GM12878 (cell line): ENCODE data around the gene TTC23.

Experiments used
- BRCA1 ChIP-seq: IDR thresholded peaks from 2 replicates; pipeline ENCODE4 v1.6.1; 2011; ENCODE audit warnings: low read depth, low read length, improper control_type of control experiment
- EZH2 ChIP-seq: IDR thresholded peaks from 2 replicates; pipeline ENCODE4 v1.6.1; 2012; ENCODE audit warnings: low read depth, mild to moderate bottlenecking, control low read depth, inconsistent platforms, low read length, borderline replicate concordance; ENCODE audit not compliant: control insufficient read depth
- KDM1A ChIP-seq: fragments of 200-600 bp; sonication (generic); IDR thresholded peaks from 2 replicates; pipeline ENCODE4 v1.6.1; 2016; ENCODE audit warnings: borderline replicate concordance
- RFX5 ChIP-seq: IDR thresholded peaks from 2 replicates; pipeline ENCODE4 v1.6.1; 2011; ENCODE audit warnings: low read depth, low read length, improper control_type of control experiment
- TCF12 ChIP-seq: IDR thresholded peaks from 2 replicates; pipeline ENCODE4 v1.6.1; 2011; ENCODE audit warnings: low read depth, mild to moderate bottlenecking, low read length
- ZNF217 ChIP-seq: fragments of 450-650 bp; IDR thresholded peaks from 2 replicates; pipeline ENCODE4 v1.6.1; 2017; ENCODE audit warnings: antibody characterized with exemption, mild to moderate bottlenecking
- ZNF274 ChIP-seq: IDR thresholded peaks from one replicate; pipeline ENCODE4 v1.8.0; 2011; ENCODE audit not compliant: insufficient read length, insufficient read depth
- TF ChIP-seq, protein P1 (sequence below), 3 experiments: IDR thresholded peaks in 2 of 3; conservative IDR thresholded peaks in 1 of 3; 2 replicates each; pipeline ENCODE4 v1.5.1; 2011; ENCODE audit warnings: low read depth in 3 of 3, low read length in 3 of 3, mild to moderate bottlenecking in 3 of 3, control low read depth in 2 of 3, moderate library complexity in 2 of 3, inconsistent platforms in 1 of 3, mixed read lengths in 1 of 3; ENCODE audit not compliant: control insufficient read depth in 2 of 3, insufficient read depth in 1 of 3; ENCODE audit errors: extremely low read depth in 1 of 3
- TF ChIP-seq, protein P2 (sequence below): IDR thresholded peaks from 2 replicates; pipeline ENCODE4 v1.6.1; 2012; ENCODE audit warnings: low read depth, low read length, improper control_type of control experiment
- TF ChIP-seq, protein P3 (sequence below): fragments of 450-650 bp; IDR thresholded peaks from 2 replicates; pipeline ENCODE4 v1.6.1; 2017; ENCODE audit warnings: antibody characterized with exemption, mild to moderate bottlenecking, moderate library complexity
- TF ChIP-seq, protein P4 (sequence below): fragments of 450-650 bp; formaldehyde crosslinking; IDR thresholded peaks from 2 replicates; pipeline ENCODE4 v1.4.0; 2020; ENCODE audit warnings: mild to moderate bottlenecking, moderate library complexity

DNA sequence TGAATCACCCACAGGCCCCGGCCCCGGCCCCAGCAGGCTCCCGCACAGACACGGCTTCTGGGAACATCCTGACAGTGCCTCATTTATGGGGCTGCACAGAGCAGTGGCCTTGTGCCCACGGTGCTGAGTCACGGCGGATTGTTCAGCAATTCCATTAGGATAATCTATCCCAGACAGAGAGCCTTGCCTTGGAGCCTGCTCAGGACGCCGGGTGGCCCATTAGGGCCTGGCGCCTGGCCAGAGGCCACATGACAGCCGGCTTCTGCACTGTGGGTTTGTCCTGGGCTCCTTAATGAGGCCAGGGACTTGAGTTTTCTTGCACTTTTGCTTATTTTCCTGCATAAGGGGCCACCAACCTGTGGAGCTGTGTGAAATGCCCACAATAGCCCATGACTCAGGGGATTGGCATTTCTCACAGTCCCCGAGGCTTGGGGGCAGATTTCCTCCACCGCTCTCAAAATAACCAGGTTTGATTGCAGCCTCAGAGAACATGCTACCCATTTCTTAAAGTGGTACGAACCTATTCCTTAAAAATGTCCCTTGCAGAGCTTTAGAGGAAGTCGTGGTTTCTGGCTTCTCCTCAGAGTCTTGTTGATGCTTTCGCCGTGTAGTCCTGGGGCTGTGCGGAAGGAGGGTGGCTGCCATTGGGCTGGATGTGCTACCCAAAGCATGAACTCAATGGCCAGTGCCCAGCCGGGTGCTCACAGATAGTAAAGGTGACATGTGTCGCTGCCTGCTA lies 125.5 kb downstream of the TTC23 start:
- TF ChIP-seq, protein P1, sequence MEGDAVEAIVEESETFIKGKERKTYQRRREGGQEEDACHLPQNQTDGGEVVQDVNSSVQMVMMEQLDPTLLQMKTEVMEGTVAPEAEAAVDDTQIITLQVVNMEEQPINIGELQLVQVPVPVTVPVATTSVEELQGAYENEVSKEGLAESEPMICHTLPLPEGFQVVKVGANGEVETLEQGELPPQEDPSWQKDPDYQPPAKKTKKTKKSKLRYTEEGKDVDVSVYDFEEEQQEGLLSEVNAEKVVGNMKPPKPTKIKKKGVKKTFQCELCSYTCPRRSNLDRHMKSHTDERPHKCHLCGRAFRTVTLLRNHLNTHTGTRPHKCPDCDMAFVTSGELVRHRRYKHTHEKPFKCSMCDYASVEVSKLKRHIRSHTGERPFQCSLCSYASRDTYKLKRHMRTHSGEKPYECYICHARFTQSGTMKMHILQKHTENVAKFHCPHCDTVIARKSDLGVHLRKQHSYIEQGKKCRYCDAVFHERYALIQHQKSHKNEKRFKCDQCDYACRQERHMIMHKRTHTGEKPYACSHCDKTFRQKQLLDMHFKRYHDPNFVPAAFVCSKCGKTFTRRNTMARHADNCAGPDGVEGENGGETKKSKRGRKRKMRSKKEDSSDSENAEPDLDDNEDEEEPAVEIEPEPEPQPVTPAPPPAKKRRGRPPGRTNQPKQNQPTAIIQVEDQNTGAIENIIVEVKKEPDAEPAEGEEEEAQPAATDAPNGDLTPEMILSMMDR (IDR thresholded peaks at IDR 0.05 in 2 of 3, conservative IDR thresholded peaks at IDR 0.05 in 1 of 3; ENCODE audit: control insufficient read depth in 2 of 3, extremely low read depth in 1 of 3, insufficient read depth in 1 of 3, low read depth in 3 of 3, low read length in 3 of 3), result no peak
- no peak for TF ChIP-seq BRCA1
- TF ChIP-seq, protein P2, sequence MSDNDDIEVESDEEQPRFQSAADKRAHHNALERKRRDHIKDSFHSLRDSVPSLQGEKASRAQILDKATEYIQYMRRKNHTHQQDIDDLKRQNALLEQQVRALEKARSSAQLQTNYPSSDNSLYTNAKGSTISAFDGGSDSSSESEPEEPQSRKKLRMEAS, result no peak
- TF ChIP-seq, protein P3, sequence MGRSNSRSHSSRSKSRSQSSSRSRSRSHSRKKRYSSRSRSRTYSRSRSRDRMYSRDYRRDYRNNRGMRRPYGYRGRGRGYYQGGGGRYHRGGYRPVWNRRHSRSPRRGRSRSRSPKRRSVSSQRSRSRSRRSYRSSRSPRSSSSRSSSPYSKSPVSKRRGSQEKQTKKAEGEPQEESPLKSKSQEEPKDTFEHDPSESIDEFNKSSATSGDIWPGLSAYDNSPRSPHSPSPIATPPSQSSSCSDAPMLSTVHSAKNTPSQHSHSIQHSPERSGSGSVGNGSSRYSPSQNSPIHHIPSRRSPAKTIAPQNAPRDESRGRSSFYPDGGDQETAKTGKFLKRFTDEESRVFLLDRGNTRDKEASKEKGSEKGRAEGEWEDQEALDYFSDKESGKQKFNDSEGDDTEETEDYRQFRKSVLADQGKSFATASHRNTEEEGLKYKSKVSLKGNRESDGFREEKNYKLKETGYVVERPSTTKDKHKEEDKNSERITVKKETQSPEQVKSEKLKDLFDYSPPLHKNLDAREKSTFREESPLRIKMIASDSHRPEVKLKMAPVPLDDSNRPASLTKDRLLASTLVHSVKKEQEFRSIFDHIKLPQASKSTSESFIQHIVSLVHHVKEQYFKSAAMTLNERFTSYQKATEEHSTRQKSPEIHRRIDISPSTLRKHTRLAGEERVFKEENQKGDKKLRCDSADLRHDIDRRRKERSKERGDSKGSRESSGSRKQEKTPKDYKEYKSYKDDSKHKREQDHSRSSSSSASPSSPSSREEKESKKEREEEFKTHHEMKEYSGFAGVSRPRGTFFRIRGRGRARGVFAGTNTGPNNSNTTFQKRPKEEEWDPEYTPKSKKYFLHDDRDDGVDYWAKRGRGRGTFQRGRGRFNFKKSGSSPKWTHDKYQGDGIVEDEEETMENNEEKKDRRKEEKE, result no peak
- no peak for TF ChIP-seq RFX5
- no peak for TF ChIP-seq KDM1A
- TF ChIP-seq, protein P4, sequence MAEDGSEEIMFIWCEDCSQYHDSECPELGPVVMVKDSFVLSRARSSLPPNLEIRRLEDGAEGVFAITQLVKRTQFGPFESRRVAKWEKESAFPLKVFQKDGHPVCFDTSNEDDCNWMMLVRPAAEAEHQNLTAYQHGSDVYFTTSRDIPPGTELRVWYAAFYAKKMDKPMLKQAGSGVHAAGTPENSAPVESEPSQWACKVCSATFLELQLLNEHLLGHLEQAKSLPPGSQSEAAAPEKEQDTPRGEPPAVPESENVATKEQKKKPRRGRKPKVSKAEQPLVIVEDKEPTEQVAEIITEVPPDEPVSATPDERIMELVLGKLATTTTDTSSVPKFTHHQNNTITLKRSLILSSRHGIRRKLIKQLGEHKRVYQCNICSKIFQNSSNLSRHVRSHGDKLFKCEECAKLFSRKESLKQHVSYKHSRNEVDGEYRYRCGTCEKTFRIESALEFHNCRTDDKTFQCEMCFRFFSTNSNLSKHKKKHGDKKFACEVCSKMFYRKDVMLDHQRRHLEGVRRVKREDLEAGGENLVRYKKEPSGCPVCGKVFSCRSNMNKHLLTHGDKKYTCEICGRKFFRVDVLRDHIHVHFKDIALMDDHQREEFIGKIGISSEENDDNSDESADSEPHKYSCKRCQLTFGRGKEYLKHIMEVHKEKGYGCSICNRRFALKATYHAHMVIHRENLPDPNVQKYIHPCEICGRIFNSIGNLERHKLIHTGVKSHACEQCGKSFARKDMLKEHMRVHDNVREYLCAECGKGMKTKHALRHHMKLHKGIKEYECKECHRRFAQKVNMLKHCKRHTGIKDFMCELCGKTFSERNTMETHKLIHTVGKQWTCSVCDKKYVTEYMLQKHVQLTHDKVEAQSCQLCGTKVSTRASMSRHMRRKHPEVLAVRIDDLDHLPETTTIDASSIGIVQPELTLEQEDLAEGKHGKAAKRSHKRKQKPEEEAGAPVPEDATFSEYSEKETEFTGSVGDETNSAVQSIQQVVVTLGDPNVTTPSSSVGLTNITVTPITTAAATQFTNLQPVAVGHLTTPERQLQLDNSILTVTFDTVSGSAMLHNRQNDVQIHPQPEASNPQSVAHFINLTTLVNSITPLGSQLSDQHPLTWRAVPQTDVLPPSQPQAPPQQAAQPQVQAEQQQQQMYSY (CRISPR knock-in tag), result no peak
- TF ChIP-seq ZNF217, result no peak
- no peak for TF ChIP-seq TCF12
- no peak for TF ChIP-seq EZH2
- TF ChIP-seq ZNF274, result no peak
